Measurements from ENCODE around the gene MRPL45.
"Not testable (repeated sequence)": the region's sequence is repeated elsewhere in the genome, so short reads cannot be mapped to it uniquely, and the experiment has no call there.

MRPL45 gene

DNA sequence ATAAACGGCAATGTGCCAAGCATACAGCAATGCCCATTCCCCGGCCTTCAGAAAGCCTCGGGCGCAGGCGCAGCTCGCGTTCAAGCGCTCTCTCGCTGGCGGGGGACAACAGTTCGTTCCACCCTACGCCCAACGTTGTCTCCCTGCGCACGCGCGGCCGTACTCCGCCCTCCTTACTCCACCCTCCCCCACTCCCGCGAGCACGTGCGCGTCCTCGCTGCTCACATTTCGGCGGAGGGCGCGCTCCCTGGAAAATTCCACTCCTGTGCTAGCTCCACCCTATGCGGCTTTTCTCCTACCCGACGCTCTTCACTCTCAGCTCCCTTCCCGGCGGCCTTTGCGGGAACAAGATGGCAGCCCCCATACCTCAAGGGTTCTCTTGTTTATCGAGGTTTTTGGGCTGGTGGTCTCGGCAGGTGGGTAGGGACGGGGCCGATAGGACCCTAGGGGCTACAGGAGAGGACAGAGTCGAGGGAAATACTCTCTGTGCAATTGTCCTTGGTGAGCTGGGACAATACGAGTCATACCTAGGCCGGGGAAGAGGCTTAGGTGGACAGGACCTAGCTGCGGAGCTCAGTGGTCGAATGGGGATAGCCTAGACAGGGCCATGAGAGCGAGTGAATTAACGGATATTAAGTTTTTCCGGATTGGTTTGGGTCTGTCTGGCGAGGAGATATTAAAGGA lies at the start of gene MRPL45:
MRPL45 (plus strand) TSS at position 335 of the 684 bp plus-strand sequence; CDS start at position 351, 16 bp downstream.
- not testable (repeated sequence) for FAIRE-seq

DNA sequence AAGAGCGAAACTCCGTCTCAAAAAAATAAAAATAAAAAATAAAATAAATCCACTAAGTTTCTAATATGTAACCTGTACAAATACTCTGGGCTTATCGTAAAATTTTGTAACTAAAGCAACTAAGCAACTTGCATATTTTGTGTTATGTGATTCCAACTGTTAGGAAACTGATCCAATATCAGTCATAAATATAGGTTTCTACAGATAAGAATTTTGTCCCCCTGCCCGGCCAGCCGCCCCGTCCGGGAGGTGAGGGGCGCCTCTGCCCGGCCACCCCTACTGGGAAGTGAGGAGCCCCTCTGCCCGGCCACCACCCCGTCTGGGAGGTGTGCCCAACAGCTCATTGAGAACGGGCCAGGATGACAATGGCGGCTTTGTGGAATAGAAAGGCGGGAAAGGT lies 43.8 kb upstream of the MRPL45 start:
- FAIRE-seq = not testable (repeated sequence)

DNA sequence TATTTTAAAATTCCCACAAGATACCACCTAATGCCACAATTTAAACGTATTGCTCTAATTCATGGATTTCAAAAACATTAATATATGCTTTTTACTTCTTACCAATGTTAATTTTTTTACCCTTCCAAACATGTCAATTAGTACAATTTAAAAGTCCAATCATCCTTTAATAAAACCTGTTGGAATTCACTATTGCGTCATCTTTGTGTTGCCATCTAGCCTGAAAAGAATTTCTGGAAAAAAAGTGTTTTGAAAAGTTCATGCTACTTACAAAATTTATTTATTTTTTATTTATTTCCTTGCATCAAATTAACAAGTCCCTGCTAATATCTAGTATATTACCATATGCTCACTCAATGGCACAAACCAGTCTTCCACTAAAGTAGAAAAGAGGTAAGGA lies 42.6 kb upstream of the MRPL45 start:
- FAIRE-seq = not testable (repeated sequence)

DNA sequence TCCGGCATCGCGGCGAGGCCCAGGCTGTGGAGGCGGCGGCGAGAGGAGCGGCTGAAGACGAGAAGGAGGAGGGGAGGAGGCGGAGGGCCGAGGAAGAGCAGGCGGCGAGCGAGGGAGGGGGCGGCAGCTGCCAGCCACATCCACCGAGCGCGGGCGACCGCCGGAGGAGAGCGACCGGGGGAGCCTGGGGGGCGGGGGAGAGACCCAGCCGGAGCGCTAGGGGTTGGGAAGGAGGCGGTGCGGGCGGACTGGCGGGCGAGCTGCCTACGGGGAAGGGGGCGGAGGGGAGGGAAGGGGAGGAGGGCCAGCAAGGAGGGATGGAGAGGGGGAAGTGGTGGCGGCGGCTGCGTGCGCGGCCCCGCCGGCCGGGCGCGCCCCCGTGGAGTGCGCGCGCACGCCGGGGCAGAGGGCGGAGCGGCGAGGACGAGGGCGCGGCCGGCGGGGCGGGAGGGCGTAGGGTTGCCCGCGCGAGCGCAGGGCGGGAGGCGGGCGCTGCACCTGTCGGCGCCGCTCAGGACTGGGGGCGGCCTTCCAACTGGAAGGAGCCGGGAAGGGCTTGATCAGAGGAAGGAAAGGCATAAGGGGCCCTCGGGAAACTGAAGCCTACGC lies 39.9 kb upstream of the MRPL45 start:
- FAIRE-seq = not testable (repeated sequence)

- not testable (repeated sequence) for FAIRE-seq
These were observed 30.9 kb upstream of the MRPL45 start for GRCh38 chr17:38265974-38266506.

DNA sequence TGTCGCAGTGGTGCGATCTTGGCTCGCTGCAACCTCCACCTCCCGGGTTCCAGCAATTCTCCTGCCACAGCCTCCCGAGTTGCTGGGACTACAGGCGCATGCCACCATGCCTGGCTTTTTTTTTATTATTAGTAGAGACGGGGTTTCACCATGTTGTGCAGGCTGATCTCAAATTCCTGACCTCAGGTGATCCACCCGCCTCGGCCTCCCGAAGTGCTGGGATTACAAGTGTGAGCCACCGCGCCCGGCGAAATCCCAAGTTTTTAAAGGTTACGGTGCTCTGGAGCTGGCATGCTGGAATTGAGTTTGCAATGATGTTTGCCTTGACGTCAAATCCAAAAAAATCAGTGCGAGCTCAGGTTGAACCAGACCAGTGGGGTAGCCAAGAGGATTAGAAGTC lies 30.4 kb upstream of the MRPL45 start:
- not testable (repeated sequence) for FAIRE-seq

DNA sequence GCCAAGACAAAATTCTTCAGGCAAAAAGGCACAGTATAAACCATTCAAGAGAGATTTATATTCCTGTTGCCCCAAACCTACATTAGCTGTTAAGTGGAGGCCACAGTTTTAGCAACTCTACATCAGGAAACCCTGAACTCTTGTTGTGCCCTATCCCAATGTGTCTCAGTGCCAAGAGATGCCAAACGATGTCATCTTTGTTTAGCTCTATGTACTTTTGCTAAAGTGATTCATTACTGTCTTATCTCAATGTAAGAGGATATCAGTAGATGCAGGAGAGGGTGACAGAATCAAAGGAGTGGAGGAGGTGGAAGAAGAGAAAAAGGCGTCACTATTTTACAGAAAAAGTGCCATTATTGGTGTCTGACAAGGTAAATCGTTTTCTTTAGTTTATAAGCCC lies 28.8 kb upstream of the MRPL45 start:
- FAIRE-seq = not testable (repeated sequence)

DNA sequence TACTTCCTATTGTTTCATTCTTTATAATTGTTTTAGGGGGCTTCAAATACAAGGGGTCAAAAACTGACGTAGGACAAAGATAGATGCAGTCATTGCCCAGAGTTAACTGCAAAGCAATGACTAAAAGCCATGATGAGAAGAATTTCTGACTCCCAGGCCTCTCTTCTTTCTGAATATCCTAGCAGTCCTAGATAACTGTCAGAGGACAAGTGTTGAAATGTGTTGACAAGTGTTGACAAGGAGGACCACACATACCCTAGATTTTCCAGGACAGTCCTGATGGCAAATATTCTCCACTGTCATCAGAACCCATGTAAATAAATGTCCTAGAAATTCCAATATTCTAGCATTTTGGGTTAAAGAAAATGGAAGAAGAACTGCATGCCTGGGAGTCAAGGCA lies 27.9 kb upstream of the MRPL45 start:
- not testable (repeated sequence) for FAIRE-seq

DNA sequence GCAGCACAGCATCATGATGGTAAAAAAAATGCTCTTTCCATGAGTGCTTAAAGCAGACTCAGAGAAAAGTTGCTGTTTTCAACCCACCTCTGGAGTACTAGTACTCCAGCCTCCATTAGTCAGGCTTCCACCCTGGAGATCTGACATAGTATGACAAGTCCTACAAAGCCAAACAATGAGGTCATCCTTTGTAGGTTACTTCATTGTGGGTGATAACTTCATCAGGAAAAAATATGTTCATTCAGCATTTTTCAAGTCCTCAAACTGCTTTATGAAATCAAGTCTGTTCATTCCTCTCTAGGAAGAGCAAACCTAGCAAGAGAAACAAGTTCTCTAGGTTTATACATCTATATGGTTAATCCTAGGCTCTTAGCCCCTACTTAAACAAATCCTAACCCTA lies 27.4 kb upstream of the MRPL45 start:
- not testable (repeated sequence) for FAIRE-seq

DNA sequence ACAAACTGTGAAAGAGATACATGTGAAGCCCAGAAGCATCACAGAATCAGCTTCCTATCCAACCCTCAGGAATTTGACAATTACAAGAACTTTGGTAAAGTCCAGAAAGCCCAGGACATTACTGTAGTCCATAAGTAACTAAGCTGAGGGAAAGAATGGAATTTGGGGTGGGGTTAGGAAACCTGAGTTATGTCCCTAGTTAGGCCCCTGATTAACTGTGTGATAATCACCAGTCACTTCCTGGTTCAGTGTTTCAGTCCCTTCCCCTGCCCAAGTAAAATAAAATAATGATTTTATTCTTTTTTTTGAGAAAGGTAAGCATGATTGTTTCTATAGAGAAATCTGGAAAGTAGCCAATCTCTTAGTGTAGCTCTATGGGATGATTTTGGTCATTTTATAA lies 11.0 kb upstream of the MRPL45 start:
- FAIRE-seq = not testable (repeated sequence)

- FAIRE-seq = not testable (repeated sequence)
These were observed 10.4 kb upstream of the MRPL45 start for GRCh38 chr17:38286501-38287091.

GRCh38 chr17:38288217-38288827 lies 8.6 kb upstream of the MRPL45 start:
- FAIRE-seq = not testable (repeated sequence)

DNA sequence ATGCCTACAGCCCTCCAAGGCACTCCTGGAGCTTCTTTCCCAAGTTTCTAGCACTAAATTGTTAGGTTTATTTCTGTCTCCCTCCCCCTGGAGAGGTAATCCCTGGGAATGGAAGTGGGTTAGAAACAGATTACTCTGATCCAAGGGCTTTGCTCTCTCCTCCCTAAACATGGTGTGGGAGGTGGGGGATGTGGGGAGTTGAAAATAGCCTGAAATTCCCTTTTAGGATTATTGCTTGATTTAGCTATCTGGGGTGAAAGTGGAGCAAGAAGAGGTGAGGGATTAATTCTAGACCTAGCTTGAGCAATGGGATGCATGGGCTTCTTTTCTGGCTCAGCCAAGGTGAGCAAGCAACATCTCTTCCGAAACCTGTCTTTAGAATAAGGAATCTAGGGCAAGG lies 7.2 kb upstream of the MRPL45 start:
- FAIRE-seq = not testable (repeated sequence)

GRCh38 chr17:38295602-38296365 lies 1.2 kb upstream of the MRPL45 start:
- not testable (repeated sequence) for FAIRE-seq

- FAIRE-seq = no peak
These were observed 18.5 kb downstream of the MRPL45 start for GRCh38 chr17:38315497-38315896.

DNA sequence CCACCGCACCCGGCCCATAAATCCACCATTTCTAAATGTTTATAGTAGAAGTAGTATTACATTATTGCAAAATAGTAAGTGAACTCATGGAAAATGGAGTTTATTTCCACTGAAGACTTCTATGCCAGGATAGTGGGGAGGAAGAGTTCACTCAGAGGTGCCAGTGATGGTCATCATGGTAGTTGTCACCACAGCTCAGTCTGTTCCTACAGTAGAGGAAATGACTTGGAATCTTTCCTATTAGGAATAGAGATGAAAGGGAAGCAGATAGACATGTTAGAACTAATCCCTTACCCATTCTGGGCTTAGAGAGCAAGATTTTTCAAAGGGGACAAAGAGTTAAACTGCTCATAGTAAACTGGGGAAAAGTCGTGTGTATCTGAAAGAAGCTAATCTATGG lies 20.1 kb downstream of the MRPL45 start:
- no peak for FAIRE-seq

DNA sequence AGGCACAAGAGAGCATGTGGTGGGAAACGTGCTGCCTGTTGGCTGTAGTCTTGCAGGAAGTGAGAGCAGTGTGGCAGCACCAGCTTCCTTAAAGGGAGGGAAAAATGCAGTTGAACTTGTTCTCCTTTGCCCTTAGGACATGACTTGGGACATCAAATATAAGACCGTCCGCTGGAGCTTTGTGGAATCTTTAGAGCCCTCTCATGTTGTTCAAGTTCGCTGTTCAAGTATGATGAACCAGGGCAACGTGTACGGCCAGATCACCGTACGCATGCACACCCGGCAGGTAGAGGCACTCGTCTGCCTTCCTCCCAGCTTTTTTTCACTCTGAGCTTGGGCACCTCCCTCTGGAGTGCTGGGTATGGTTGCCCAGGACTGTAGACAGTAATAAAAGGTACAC lies 23.5 kb downstream of the MRPL45 start:
- FAIRE-seq = no peak

DNA sequence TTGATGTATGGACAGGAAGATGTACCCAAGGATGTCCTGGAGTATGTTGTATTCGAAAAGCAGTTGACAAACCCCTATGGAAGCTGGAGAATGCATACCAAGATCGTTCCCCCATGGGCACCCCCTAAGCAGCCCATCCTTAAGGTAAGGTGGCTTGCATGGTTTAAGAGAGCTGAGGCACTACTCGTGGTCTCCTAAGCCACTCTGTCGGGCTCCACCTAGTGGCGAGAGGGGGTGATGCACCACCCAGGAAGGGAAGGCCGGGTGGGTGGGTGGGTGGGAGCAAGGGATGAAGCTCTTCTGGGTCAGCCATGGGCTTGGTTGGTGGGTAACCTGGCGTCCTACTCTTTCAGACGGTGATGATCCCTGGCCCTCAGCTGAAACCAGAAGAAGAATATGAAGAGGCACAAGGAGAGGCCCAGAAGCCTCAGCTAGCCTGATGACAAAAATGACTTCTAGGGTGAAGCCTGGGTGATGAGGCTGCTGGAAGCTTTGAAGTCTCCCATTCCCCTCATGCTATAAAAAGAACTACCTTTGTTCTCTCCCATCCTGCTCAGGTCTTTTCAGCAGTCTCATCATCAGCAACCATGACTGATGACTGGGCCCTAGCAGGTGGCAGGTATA lies 25.3 kb downstream of the MRPL45 start:
- no peak for FAIRE-seq

DNA sequence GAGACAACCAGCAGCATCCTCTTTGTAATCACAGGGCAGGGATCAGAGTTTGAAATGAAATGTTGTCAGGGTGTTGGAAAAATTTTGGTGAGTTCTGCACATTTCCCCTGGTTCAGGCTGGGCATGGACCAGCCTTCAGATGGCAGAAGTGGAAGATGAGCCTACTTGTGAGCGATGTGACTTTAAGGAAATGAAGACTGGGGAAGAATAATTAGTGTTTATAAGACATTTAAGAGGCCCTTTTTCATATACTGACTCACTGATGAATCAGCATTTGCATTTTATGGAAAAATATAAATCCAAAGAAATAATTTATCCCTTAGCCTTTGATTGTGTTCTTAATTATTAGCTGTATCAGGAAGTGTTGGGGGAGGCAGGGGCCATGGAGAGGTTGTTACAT lies 25.9 kb downstream of the MRPL45 start:
- FAIRE-seq = no peak

DNA sequence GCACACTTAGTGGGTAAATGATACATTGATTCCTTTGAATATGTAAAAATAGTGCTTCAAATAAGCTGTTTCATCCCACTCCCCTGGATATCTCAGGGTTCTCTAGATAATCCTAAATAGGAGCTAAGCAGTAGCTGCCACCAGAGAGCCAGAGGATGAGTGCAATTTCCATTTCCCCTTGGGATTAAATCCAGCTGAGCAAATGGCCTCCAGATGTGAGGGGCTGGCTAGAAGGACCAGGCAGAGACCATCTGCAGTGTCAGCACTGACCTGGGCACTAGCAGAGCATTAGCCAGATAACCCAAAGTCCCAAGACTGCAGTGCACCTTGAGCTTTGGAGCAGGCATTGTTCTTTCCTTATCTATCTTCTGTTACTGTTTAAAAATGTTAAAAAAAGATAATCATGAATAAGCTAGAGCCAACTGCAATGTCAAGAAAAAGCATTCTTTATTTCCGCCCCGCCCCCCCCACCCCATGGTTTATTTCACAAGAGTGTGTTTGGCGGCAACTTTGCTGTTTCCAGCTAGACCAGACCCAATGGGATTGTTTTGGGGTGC lies 27.3 kb downstream of the MRPL45 start:
- FAIRE-seq = no peak

DNA sequence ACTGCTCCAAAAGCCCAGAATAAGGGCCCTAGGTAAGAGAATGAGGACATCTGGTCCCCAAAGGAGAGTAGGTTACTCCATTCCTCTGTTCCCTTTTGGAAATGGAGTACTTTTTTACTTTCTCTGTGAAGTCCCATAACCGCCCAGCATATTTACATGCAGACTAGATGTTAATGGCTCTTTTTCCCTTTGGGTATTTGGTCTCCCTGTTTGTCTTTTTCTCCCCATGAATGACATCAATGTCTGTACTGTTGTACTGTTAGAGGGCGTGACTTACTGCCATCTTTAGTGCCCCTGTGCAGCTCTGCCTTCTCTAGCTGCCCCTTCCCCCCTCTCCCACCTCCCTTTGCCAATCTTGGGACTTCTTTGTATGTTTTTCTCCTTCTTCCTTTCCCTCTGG lies 27.8 kb downstream of the MRPL45 start:
- no peak for FAIRE-seq

Measured in A204.1 (cell line).